ENCODE results near the gene ZNF414.
"Not testable (repeated sequence)": the region's sequence is repeated elsewhere in the genome, so short reads cannot be mapped to it uniquely, and the experiment has no call there.

ZNF414 gene

GRCh38 chr19:8517551-8518442, 3.8 kb upstream of the ZNF414 start:
- DNase-seq = no peak

DNA sequence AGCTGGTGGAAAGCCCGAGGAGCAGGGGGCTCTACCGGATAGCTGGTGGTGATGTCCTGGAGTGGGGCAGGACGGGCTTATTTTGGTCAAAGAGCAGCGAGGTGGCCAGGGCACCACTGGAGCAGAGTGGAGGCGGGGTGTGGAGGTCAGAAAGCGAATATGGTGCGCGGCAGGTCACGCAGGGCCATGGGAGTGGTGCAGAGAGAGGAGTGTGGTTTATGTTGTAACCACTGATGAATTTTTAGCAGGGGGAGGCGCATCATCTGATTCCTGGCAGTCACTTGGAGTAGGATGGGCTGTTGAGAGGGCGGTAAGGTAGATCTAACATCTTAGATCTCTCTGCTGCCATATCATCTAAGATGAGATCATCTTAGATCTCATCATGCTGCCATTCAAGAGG, 1.4 kb upstream of the ZNF414 start:
- DNase-seq = no peak

DNA sequence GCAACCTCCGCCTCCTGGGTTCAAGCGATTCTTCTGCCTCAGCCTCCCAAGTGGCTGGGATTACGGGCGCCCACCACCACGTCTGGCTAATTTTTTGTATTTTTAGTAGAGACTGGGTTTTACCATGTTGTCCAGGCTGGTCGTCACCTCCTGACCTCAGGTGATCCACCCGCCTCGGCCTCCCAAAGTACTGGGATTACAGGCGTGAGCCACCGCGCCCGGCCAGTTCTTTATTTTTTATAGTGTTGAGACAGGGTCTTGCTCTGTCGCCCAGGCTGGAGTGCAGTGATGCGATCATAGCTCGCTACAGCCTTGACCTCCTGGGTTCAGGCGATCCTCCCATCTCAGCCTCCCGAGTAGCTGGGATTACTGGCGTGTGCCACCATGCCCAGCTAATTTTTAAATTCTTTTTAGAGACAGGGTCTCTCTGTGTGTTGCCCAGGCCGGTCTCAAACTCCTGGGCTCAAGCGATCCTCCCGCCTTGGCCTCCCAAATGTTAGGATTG, 590 bp upstream of the ZNF414 start:
- DNase-seq = not testable (repeated sequence)

GRCh38 chr19:8513036-8513686, 806 bp downstream of the ZNF414 start:
- DNase-seq = no peak

DNA sequence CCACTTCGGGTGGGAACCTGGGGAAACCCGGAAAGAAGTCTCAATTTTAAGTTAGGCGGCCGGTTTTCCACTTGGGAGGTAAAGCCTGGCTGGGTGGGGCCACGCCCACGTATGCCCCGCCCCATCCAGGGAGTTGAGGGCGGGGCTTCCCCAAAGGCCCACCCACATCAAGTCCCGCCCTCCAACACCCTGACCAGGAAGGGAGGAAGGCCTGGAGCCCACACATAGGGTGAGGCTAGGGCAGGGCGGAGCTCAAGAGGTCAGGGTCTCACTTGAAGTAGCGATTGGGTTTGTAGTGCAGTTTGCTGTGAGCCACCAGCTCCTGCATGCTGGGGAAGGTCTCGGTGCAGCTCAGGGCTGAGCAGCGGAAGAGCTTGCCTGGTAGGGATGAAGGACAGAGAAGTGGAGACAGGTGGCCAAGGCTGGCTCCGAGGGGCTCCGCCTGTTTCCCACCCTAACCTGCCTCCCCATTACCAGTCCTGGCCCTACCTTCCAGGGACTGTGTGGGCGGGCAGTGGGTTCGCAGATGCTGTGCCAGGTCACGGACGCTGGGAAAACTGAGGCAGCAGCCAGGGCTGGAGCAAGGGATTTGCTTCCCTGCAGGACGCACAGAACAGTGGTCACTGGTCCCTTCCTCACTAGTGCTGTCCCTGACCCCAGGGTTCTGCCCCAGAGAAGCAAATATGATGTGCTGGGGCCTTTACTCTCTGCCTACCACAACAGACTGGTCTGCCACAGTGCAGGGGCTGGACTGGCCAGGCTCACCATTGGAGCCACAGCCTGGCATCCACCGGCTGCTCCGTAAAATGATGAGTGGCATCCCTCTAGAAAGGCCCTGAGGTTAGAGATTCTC, 1.6 kb downstream of the ZNF414 start:
- DNase-seq = peak; percentile 19

DNA sequence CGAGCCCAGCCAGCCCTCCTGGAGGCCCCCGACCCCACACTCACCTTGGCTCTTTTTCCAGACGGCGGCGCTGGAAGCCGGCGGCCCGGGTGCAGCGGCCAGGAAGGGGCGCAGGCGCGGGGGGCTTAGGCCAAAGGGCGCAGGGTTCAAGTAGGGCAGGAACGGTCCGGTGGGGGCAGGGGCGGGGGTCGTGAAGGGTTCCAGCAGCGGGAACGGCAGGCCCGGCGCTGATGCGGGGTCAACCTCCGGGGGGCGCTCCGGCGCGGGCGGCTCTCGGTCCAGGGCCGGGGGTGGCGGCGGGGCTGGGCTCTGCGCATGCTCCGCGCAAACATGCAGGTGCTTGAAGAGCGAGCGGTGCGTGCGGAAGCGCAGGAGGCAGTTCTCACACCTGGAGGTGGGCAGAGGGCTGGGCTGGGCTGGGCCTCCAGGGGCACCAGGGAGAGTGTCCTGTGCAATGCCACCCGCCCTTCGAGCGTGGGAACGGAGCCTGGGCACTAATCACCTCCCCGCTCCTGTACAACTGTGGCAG, 2.3 kb downstream of the ZNF414 start:
- DNase-seq = no peak

DNA sequence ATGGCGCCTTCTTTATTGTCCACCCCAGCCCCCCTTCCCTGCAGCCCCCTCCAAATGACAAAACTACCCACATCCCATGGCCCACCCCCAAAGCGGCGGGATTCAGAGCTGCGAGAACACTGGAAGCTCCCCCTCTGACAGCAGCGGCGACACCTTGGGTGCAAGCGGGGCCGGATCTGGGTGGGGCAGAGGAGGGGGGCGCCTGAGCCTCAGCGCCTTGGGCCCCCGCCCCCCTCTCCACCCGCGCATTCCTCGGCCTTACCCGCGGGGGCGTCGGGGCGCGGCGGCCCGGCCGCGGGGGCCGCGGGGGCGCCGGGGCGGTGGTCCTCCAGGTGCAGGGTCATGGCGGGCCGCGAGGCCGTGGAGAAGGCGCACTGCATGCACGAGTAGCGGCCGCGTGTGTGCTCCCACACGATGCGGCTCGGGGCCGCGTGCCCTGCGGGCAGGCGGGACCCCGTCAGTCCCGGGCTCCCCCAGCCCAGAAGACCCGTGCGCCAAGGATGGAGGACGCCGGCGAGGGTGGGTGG, 3.3 kb downstream of the ZNF414 start:
- no peak for DNase-seq

DNA sequence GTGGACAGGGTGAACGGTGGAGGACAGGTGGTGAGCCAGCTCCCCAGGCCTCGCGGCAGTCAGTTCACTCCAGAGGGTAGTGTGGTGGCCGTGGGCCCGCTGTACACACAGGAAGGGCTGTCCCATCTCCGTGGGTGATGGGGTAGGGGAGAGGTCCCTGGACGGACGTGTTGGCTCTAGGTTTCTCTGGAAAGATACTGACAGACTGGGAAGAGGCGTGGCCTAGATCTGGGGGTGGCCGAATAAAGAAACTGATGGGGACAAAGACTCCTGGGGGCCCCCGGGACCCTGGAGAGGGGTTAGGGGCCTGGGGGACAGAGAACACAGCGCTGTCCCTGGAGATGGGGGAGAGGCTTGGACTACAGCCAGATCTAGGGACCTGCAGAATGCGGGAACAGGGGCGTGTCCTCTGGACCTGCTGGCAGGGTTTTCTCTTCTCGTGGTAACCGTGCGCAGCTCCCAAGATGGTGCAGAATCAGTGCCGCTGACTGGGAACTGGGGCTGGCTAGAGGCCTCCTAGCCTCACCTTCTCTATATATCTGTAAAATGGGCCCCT, 7.5 kb downstream of the ZNF414 start:
- peak; percentile 71 for DNase-seq

DNA sequence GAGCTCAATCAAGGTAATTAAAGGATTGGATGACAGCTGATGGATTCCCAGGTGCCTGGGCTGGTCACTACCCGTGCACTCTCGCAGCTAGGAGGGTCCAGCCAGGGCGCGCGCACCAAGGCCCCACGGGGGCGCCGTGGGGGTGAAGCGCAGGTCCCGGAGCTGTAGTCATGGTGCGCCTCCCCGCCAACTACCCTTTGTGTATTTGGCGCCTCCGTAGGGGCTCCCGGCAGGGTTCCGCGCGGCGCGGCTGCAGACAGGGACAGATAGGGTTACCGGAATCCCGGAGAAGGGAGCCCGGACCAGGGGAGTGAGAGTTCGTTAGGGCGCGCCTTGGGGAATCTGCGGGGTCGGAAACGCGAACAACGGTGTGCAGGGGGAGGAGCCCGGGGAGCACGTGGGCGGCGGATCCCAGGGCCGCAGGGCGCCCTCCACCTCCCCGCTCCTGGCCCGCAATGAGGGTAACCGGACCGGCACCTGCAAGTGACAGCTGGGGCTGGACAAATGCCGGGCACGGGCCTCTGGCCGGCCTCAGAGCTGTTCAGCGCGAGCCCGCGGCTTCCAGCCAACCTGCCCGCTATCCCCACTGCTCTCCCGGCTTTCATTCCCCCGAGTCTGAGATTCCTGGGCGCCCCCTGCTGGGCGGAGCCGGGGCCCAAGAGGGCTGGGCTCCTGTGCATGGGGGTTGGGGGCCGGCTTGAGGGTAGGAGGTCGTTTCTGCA, 8.1 kb downstream of the ZNF414 start:
- peak; percentile 82 for DNase-seq

DNA sequence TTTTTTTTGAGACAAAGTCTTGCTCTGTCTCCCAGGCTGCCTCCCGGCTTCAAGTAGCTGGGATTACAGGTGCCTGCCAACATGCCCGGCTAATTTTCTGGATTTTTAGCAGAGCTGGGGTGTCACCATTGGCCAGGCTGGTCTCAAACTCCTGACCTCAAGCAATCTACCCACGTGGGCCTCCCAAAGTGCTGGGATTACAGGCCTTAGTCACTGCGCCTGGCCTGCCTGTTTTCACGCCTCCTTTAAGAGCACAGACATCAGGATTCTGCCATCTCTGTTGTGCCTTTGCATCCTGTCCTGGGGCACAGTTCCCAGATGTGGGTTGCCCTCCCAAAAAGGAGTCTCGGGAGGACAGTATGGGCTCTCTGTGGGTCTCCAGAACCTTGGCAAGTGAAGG, 9.0 kb downstream of the ZNF414 start:
- no peak for DNase-seq

- no peak for DNase-seq
Observed at GRCh38 chr19:8504171-8504570, 9.8 kb downstream of the ZNF414 start.

- DNase-seq = no peak
Observed at GRCh38 chr19:8503510-8503909, 10.5 kb downstream of the ZNF414 start.

DNA sequence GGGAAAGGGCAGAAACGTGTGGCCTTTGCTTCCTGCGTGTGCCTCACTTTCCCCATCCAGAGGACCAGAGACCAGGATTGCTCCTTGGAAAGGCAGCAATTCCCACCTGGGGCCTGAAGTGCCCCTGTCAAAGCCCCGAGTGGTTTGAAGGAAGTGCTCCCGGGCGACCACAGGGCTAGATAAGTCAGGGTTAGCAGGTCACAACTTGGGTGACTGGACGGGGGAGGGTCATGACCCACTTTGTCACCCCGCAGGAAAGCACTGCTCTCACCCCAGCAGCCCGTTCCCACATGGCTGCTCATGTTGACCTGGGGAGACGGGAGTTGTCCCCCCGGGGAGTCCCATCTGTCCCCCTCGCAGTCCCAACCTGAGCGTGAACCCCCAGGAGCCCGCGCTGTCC, 12.0 kb downstream of the ZNF414 start:
- no peak for DNase-seq

DNA sequence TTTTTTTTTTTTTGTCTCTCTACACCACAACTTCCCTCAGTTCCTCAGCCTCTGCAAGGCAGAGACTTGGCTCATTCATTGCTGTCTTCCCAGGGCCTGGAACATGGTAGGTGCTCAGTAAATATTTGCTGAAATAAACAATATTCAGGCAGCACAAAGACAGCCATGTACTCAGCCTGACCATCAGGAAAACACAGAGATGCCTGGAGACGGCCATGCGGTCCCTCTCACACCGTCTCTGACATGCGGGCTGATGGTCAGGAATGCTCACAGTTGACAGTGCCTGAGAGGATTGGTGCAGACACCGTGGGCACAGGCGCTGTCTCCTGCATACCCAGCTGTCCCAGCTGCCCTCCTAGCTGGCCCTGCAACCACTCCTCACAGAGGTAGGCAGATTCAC, 12.5 kb downstream of the ZNF414 start:
- no peak for DNase-seq

- DNase-seq = no peak
Observed at GRCh38 chr19:8500158-8500557, 13.8 kb downstream of the ZNF414 start.

- DNase-seq = no peak
Observed at GRCh38 chr19:8499048-8499833, 14.7 kb downstream of the ZNF414 start.

GRCh38 chr19:8498295-8498694, 15.7 kb downstream of the ZNF414 start:
- no peak for DNase-seq

DNA sequence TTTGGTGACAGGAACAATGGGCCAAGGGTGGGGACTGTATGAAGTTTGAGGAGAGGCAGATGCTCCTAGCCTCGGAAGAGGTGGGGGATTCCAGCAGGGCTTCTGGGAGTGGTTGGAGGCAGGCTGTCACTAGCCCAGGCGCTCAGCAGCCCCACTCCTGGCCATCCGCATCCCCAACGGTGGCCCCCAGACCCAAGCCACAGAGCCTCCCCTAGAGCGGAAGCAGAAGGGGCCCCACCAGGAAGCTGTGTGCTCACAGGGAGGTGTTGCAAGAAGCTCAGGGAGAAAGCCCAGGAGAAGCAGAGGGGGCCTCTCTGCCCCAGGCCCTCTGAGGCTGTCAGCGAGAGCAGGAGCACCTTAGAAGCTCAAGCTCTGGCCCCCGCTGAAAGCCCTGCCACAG, 19.8 kb downstream of the ZNF414 start:
- no peak for DNase-seq

GRCh38 chr19:8491574-8491973, 22.4 kb downstream of the ZNF414 start:
- no peak for DNase-seq

GRCh38 chr19:8490873-8491272, 23.1 kb downstream of the ZNF414 start:
- DNase-seq = no peak

DNA sequence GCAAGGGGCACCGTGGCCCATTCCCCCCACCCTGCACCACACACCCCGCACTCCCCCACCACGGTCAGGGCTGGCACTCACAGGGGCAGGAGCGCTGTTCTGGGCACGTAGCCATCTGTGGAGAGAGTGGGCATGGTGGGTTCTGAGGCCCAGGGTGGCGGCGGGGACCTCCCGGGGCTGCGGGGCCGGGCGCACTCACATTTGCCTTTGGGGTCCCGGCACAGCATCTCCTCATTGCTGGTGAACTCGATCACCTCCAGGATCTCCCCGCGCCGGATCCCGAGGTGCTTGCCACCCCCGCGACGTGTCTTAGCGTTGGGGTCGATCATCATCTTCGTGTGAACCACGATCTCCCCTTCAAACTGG, 23.6 kb downstream of the ZNF414 start:
- no peak for DNase-seq
